Neural crest cell (in vitro differentiated cells): ENCODE measurements around the gene DOHH. TPM values are rescaled to one million over a fixed set of nuclear protein-coding genes. Genes with fewer than 3 reads are reported as not detected.

Experiments used
- DNase-seq: peaks from one replicate; pipeline ENCODE4 v3.0.0; 2021; ENCODE audit warnings: low read depth, mixed read lengths, low spot score
- H3K27ac Mint-ChIP-seq: one replicate; pipeline ENCODE4 v1.8.0; 2021; ENCODE audit warnings: mild to moderate bottlenecking, mixed read lengths; ENCODE audit not compliant: unreplicated experiment
- H3K27me3 Mint-ChIP-seq: 2 replicates; pipeline ENCODE4 v1.8.0; 2021; ENCODE audit warnings: low read depth, mild to moderate bottlenecking, mixed read lengths
- H3K36me3 Mint-ChIP-seq: 2 replicates; pipeline ENCODE4 v1.8.0; 2021; ENCODE audit warnings: low read depth, mild to moderate bottlenecking, mixed read lengths
- H3K4me1 Mint-ChIP-seq: 2 replicates; pipeline ENCODE4 v1.8.0; 2021; ENCODE audit warnings: mixed read lengths
- H3K4me3 Mint-ChIP-seq: one replicate; pipeline ENCODE4 v1.8.0; 2021; ENCODE audit warnings: mild to moderate bottlenecking, mixed read lengths
- H3K9me3 Mint-ChIP-seq: 2 replicates; pipeline ENCODE4 v1.8.0; 2021; ENCODE audit warnings: mixed read lengths
- CTCF ChIP-seq: fragments of 200-600 bp; sonication (generic); conservative IDR thresholded peaks from 2 replicates; pipeline ENCODE4 v1.5.0; 2021; ENCODE audit warnings: antibody characterized with exemption, mild to moderate bottlenecking
- total RNA-seq: library from RNA; stranded (reverse); gene quantifications from 2 replicates; pipeline ENCODE4 v1.2.1, GENCODE V29; 2021

The DOHH gene
- total RNA-seq, 1 donor from 2014 or later: 12.8 TPM

- Mint-ChIP-seq H3K4me3 (no peak overlapping the region), H3K27me3 (peaks cover 30% of the 10 kb centered on the region), H3K4me1 (no peaks in the 10 kb centered on the region), H3K9me3 (no peaks in the 10 kb centered on the region), H3K27ac (no peak overlapping the region), H3K36me3 (no peaks in the 10 kb centered on the region)
- no peak for TF ChIP-seq CTCF
- DNase-seq: no peak
Measured at GRCh38 chr19:3476830-3477229, 23.6 kb downstream of the DOHH start.

- no peak overlapping the region for H3K27ac Mint-ChIP-seq
- H3K4me1 Mint-ChIP-seq: no peaks in the 10 kb centered on the region
- TF ChIP-seq CTCF: no peak
- peaks cover 29% of the 10 kb centered on the region for H3K27me3 Mint-ChIP-seq
- no peak for DNase-seq
- H3K9me3 Mint-ChIP-seq: no peaks in the 10 kb centered on the region
- H3K36me3 Mint-ChIP-seq: no peaks in the 10 kb centered on the region
- no peak overlapping the region for H3K4me3 Mint-ChIP-seq
Measured at GRCh38 chr19:3475449-3475848, 25.0 kb downstream of the DOHH start.

GRCh38 chr19:3474614-3475013 lies 25.9 kb downstream of the DOHH start:
- TF ChIP-seq CTCF: no peak
- Mint-ChIP-seq H3K27ac (no peak overlapping the region), H3K9me3 (no peaks in the 10 kb centered on the region), H3K36me3 (no peaks in the 10 kb centered on the region), H3K27me3 (peaks cover 38% of the 10 kb centered on the region), H3K4me3 (no peak overlapping the region), H3K4me1 (no peaks in the 10 kb centered on the region)
- no peak for DNase-seq

- no peaks in the 10 kb centered on the region for H3K9me3 Mint-ChIP-seq
- H3K4me1 Mint-ChIP-seq: no peaks in the 10 kb centered on the region
- no peaks in the 10 kb centered on the region for H3K36me3 Mint-ChIP-seq
- DNase-seq: no peak
- no peak for TF ChIP-seq CTCF
- H3K27me3 Mint-ChIP-seq: peaks cover 44% of the 10 kb centered on the region
- no peak overlapping the region for H3K27ac Mint-ChIP-seq
- H3K4me3 Mint-ChIP-seq: no peak overlapping the region
Measured at GRCh38 chr19:3474010-3474409, 26.5 kb downstream of the DOHH start.

- no peak overlapping the region for H3K4me3 Mint-ChIP-seq
- no peaks in the 10 kb centered on the region for H3K4me1 Mint-ChIP-seq
- H3K27ac Mint-ChIP-seq: no peak overlapping the region
- TF ChIP-seq CTCF: peak; percentile 73
- peaks cover 4% of the 10 kb centered on the region for H3K9me3 Mint-ChIP-seq
- H3K36me3 Mint-ChIP-seq: no peaks in the 10 kb centered on the region
- peaks cover 54% of the 10 kb centered on the region for H3K27me3 Mint-ChIP-seq
- peak; percentile 50 for DNase-seq
Measured at GRCh38 chr19:3471954-3472655, 28.4 kb downstream of the DOHH start.
